GM12878 (cell line): ENCODE measurements around the gene SCN7A. TPM values are rescaled to one million over a fixed set of nuclear protein-coding genes. Genes with fewer than 3 reads are reported as not detected.

Experiments used
- ATAC-seq: fragments of 200-7000 bp; cut with Tn5 transposase; 3 replicates; pipeline ENCODE4 v1.9.1; 2020; ENCODE audit warnings: mild to moderate bottlenecking, moderate library complexity
- BruUV-seq: library from RNA; stranded (reverse); fragments of 400-500 nt; replicated peaks from 2 replicates; lab custom pipeline; 2021; lab: Mats Ljungman, UMichigan
- CTCF ChIA-PET: fragments of 300-600 bp; sonication (Branson Sonifier 250); formaldehyde crosslinking; extraction: SDS; loops from one replicate; lab custom pipeline; 2021; ENCODE audit warnings: inconsistent platforms; lab: Yijun Ruan, JAX
- POLR2A ChIA-PET: fragments of 350-600 bp; formaldehyde crosslinking; extraction: SDS; loops from one replicate; lab custom pipeline; 2021; ENCODE audit warnings: inconsistent platforms; lab: Charles Lee
- RAD21 ChIA-PET: fragments of 300-600 bp; sonication (Branson Sonifier 250); formaldehyde crosslinking; loops from one replicate; lab custom pipeline; 2023; ENCODE audit warnings: antibody characterized with exemption; ENCODE audit not compliant: unreplicated experiment; lab: Charles Lee
- SMC1A ChIA-PET: fragments of 300-600 bp; sonication (Branson Sonifier 250); formaldehyde crosslinking; loops from one replicate; lab custom pipeline; 2023; ENCODE audit not compliant: unreplicated experiment, uncharacterized antibody; lab: Charles Lee
- DNase-seq: peaks from one replicate; pipeline ENCODE4 v3.0.0-alpha.2; 2011; ENCODE audit warnings: low read depth, low spot score
- FAIRE-seq: peaks from 3 replicates; lab custom pipeline; 2011; peaks lifted over from hg19 to GRCh38; lab: Jason Lieb, UNC
- H2AFZ ChIP-seq: 2 replicates; pipeline ENCODE4 v1.6.0; 2011; ENCODE audit warnings: low read depth, low read length, control low read depth; ENCODE audit not compliant: control insufficient read depth
- H3K27ac ChIP-seq: 2 replicates; pipeline ENCODE4 v1.5.1; 2011; ENCODE audit warnings: control low read depth; ENCODE audit not compliant: control insufficient read depth, insufficient read depth
- H3K27me3 ChIP-seq, 2 experiments: replicated peaks in 1 of 2; 2 replicates each; pipeline versions ENCODE4 v1.6.0 to v1.6.1; 2011; ENCODE audit warnings: low read length in 1 of 2; ENCODE audit not compliant: control insufficient read depth in 2 of 2, insufficient read depth in 2 of 2
- H3K36me3 ChIP-seq, 2 experiments: 2 replicates each; pipeline ENCODE4 v1.5.1; 2011; ENCODE audit warnings: low read length in 1 of 2; ENCODE audit not compliant: control insufficient read depth in 2 of 2, insufficient read depth in 2 of 2
- H3K4me1 ChIP-seq: 2 replicates; pipeline ENCODE4 v1.6.1; 2011; ENCODE audit warnings: mild to moderate bottlenecking, low read length, moderate library complexity, mixed read lengths; ENCODE audit not compliant: control insufficient read depth, insufficient read depth
- H3K4me2 ChIP-seq: 2 replicates; pipeline ENCODE4 v1.6.0; 2011; ENCODE audit warnings: control low read depth; ENCODE audit not compliant: control insufficient read depth, insufficient read depth
- H3K4me3 ChIP-seq: fragments of 200-600 bp; sonication (generic); 2 replicates; pipeline ENCODE4 v1.5.1; 2016
- H3K79me2 ChIP-seq: 2 replicates; pipeline ENCODE4 v1.6.0; 2011; ENCODE audit warnings: low read length; ENCODE audit not compliant: control insufficient read depth, insufficient read depth
- H3K9ac ChIP-seq: 2 replicates; pipeline ENCODE4 v1.8.0; 2011; ENCODE audit warnings: low read length, control low read depth, mixed read lengths; ENCODE audit not compliant: control insufficient read depth, insufficient read depth
- H3K9me3 ChIP-seq: replicated peaks from 3 replicates; pipeline ENCODE4 v1.5.1; 2011; ENCODE audit warnings: mild to moderate bottlenecking, low read length; ENCODE audit not compliant: control insufficient read depth, insufficient read depth
- H4K20me1 ChIP-seq: 2 replicates; pipeline ENCODE4 v1.6.0; 2011; ENCODE audit not compliant: control insufficient read depth, insufficient read depth
- ATF2 ChIP-seq: IDR thresholded peaks from 2 replicates; pipeline ENCODE4 v1.6.1; 2012; ENCODE audit warnings: low read length, inconsistent platforms
- ATF3 ChIP-seq: IDR thresholded peaks from 2 replicates; pipeline ENCODE4 v1.6.1; 2011; ENCODE audit warnings: low read depth, mild to moderate bottlenecking, low read length, moderate library complexity, borderline replicate concordance; ENCODE audit errors: extremely low read depth
- ATF7 ChIP-seq: fragments of 450-650 bp; IDR thresholded peaks from 2 replicates; pipeline ENCODE4 v1.6.1; 2016; ENCODE audit warnings: low read depth, mild to moderate bottlenecking
- BCL3 ChIP-seq: IDR thresholded peaks from 2 replicates; pipeline ENCODE4 v1.6.1; 2011; ENCODE audit warnings: borderline replicate concordance, low read depth, mild to moderate bottlenecking, moderate library complexity, low read length; ENCODE audit not compliant: insufficient read depth, poor library complexity, severe bottlenecking
- FOXK2 ChIP-seq: fragments of 450-650 bp; IDR thresholded peaks from 2 replicates; pipeline ENCODE4 v1.6.1; 2017; ENCODE audit warnings: mild to moderate bottlenecking, moderate library complexity
- HCFC1 ChIP-seq: fragments of 150-350 bp; IDR thresholded peaks from 2 replicates; pipeline ENCODE4 v1.6.1; 2014; ENCODE audit warnings: low read length
- MTA2 ChIP-seq: fragments of 450-650 bp; IDR thresholded peaks from 2 replicates; pipeline ENCODE4 v1.6.1; 2016; ENCODE audit warnings: low read depth, mild to moderate bottlenecking, moderate library complexity
- NR2F1 ChIP-seq: fragments of 450-650 bp; conservative IDR thresholded peaks from 2 replicates; pipeline ENCODE4 v1.6.1; 2017; ENCODE audit warnings: mild to moderate bottlenecking
- NRF1 ChIP-seq: conservative IDR thresholded peaks from 2 replicates; pipeline ENCODE4 v1.6.1; 2011; ENCODE audit warnings: mild to moderate bottlenecking, low read depth, low read length, improper control_type of control experiment
- PAX8 ChIP-seq: fragments of 450-650 bp; IDR thresholded peaks from 2 replicates; pipeline ENCODE4 v1.6.1; 2017; ENCODE audit warnings: mild to moderate bottlenecking, moderate library complexity
- SREBF2 ChIP-seq: IDR thresholded peaks from 2 replicates; pipeline ENCODE4 v1.6.1; 2012; ENCODE audit warnings: mild to moderate bottlenecking, low read length
- SUZ12 ChIP-seq: fragments of 200-600 bp; sonication (generic); IDR thresholded peaks from one replicate; pipeline ENCODE4 v1.6.1; 2018; ENCODE audit warnings: antibody characterized with exemption, mild to moderate bottlenecking; ENCODE audit not compliant: unreplicated experiment
- TBL1XR1 ChIP-seq: IDR thresholded peaks from 2 replicates; pipeline ENCODE4 v1.6.1; 2012; ENCODE audit warnings: low read depth, low read length, improper control_type of control experiment
- TCF7 ChIP-seq: IDR thresholded peaks from 2 replicates; pipeline ENCODE4 v1.6.1; 2014; ENCODE audit warnings: antibody characterized with exemption, borderline replicate concordance
- ZNF207 ChIP-seq: fragments of 450-650 bp; IDR thresholded peaks from 2 replicates; pipeline ENCODE4 v1.6.1; 2014; ENCODE audit warnings: antibody characterized with exemption, mild to moderate bottlenecking, borderline replicate concordance
- ZNF217 ChIP-seq: fragments of 450-650 bp; IDR thresholded peaks from 2 replicates; pipeline ENCODE4 v1.6.1; 2017; ENCODE audit warnings: antibody characterized with exemption, mild to moderate bottlenecking
- ZZZ3 ChIP-seq: IDR thresholded peaks from 2 replicates; pipeline ENCODE4 v1.6.1; 2011; ENCODE audit warnings: low read depth; ENCODE audit not compliant: control insufficient read depth, insufficient read length
- WGBS: methylation state at CpG from one replicate; pipeline ENCODE4 v1.1.6; 2016; ENCODE audit warnings: low lambda C conversion rate; ENCODE audit not compliant: insufficient replicate concordance, insufficient coverage; ENCODE audit errors: missing lambda C conversion rate; 5-methylcytosine and 5-hydroxymethylcytosine counted together
- in situ Hi-C: fragments of 300-500 bp; cut with MboI; formaldehyde crosslinking; loops from 9 replicates; pipeline ENCODE4 v1.14.3; 2018; ENCODE audit warnings: mixed read lengths
- intact Hi-C: fragments of 100-400 bp; cut with micrococcal nuclease; formaldehyde crosslinking; loops from one replicate; pipeline ENCODE4 v1.14.2; 2022; ENCODE audit not compliant: unreplicated experiment
- polyA plus RNA-seq, 11 experiments: library from polyadenylated mRNA; depleted of rRNA in 4 of 11; unstranded in 6 of 11; stranded (reverse) in 5 of 11; fragments of >200 nt; fragmentation: Nextera tagmentation in 4 of 11; fragmentation: Illumina TruSeq in 1 of 11; extraction: Ambion mirVana in 4 of 11; extraction: Trizol in 1 of 11; gene quantifications; 1 replicate in 1 of 11; 2 replicates in 10 of 11; pipeline versions ENCODE4 v1.2.1 to v1.2.3, GENCODE V29; 2011 to 2016; ENCODE audit warnings: inconsistent platforms in 2 of 11, missing spikeins in 2 of 11, low read depth in 1 of 11
- total RNA-seq, 4 experiments: library from RNA; depleted of rRNA in 3 of 4; stranded (reverse); fragments of >200 nt in 3 of 4; fragmentation: Illumina TruSeq in 1 of 4; extraction: Trizol in 1 of 4; gene quantifications; 2 replicates each; pipeline versions ENCODE4 v1.2.1 to v1.2.3, GENCODE V29; 2013 to 2021

SCN7A gene
- total and polyA plus RNA-seq, 10 of the 15 experiments (the other 5 are each of a cell fraction or from before 2014, with no cell fraction given), result 0.05 TPM; not detected in 9

GRCh38 chr2:166433457-166433856, 60.6 kb downstream of the SCN7A start:
- no peaks in the 10 kb centered on the region for H3K9me3 ChIP-seq
- RAD21 ChIA-PET, result no interaction called here
- DNase-seq, result no peak
- POLR2A ChIA-PET, result no interaction called here
- 23% methylated on average over 1 of the region's 1 CpG for WGBS
- no peak for ATAC-seq
- in situ Hi-C loops, result no loop called here
- no TSS peak for BruUV-seq
- FAIRE-seq, result no peak
- intact Hi-C loops, result no loop called here
- H4K20me1 ChIP-seq, result no peaks in the 10 kb centered on the region
- H3K79me2 ChIP-seq, result no peaks in the 10 kb centered on the region
- H3K36me3 ChIP-seq, result no peaks in the 10 kb centered on the region
- H3K4me1 ChIP-seq, result no peaks in the 10 kb centered on the region
- no peak for TF ChIP-seq PAX8
- TF ChIP-seq ZZZ3, result no peak
- no peak for TF ChIP-seq SUZ12
- no peak for TF ChIP-seq ZNF217
- TF ChIP-seq ATF3, result no peak
- TF ChIP-seq NR2F1, result no peak
- TF ChIP-seq MTA2, result no peak
- no peak for TF ChIP-seq ZNF207
- no peak for TF ChIP-seq ATF2
- no peak for TF ChIP-seq HCFC1
- no peak for TF ChIP-seq SREBF2
- no peak for TF ChIP-seq NRF1
- no peak for TF ChIP-seq TBL1XR1
- no peak for TF ChIP-seq FOXK2
- TF ChIP-seq ATF7, result no peak
- no peak for TF ChIP-seq BCL3
- TF ChIP-seq TCF7, result no peak
- no peaks in the 10 kb centered on the region for H3K27me3 ChIP-seq
- no peak overlapping the region for H3K9ac ChIP-seq
- H3K4me2 ChIP-seq, result no peak overlapping the region
- no peak overlapping the region for H3K4me3 ChIP-seq
- CTCF ChIA-PET, result no interaction called here
- SMC1A ChIA-PET, result no interaction called here
- H2AFZ ChIP-seq, result no peak overlapping the region
- no peak overlapping the region for H3K27ac ChIP-seq
